Keratinocyte (primary cell): ENCODE data around the gene SHISA5.

Experiments used
- EZH2 ChIP-seq: IDR thresholded peaks from one replicate; pipeline ENCODE4 v1.6.1; 2012; ENCODE audit warnings: inconsistent platforms, mild to moderate bottlenecking, low read length, moderate library complexity
- TF ChIP-seq, protein P1 (sequence below), 3 experiments: IDR thresholded peaks in 1 of 3; conservative IDR thresholded peaks in 1 of 3; optimal IDR thresholded peaks in 1 of 3; 2 replicates in 2 of 3; 3 replicates in 1 of 3; pipeline versions ENCODE3 to v1.5.1; 2011; ENCODE audit warnings: low read length in 3 of 3, mild to moderate bottlenecking in 3 of 3, moderate library complexity in 2 of 3, control low read depth in 1 of 3, inconsistent platforms in 1 of 3; ENCODE audit not compliant: insufficient read depth in 2 of 3; ENCODE audit errors: extremely low read depth in 1 of 3

DNA sequence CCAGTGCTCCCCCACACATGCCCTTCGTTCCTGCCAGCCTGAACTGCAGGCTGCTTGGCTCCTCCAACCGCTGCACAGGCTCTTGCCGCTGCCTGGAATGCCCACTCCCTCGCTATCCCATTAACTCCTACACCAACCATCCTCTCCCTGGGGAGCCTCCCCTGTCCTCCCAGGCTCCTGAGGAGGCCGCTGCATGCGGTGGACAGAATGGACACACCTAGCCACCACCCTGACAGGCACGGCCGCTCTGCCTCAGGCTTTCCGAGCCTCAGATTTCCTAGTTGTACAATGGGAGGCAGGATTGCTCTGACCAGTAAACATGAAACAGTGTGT lies 76.4 kb downstream of the SHISA5 start:
- TF ChIP-seq, protein P1, sequence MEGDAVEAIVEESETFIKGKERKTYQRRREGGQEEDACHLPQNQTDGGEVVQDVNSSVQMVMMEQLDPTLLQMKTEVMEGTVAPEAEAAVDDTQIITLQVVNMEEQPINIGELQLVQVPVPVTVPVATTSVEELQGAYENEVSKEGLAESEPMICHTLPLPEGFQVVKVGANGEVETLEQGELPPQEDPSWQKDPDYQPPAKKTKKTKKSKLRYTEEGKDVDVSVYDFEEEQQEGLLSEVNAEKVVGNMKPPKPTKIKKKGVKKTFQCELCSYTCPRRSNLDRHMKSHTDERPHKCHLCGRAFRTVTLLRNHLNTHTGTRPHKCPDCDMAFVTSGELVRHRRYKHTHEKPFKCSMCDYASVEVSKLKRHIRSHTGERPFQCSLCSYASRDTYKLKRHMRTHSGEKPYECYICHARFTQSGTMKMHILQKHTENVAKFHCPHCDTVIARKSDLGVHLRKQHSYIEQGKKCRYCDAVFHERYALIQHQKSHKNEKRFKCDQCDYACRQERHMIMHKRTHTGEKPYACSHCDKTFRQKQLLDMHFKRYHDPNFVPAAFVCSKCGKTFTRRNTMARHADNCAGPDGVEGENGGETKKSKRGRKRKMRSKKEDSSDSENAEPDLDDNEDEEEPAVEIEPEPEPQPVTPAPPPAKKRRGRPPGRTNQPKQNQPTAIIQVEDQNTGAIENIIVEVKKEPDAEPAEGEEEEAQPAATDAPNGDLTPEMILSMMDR (optimal IDR thresholded peaks at IDR 0.05 in 1 of 3, IDR thresholded peaks at IDR 0.05 in 1 of 3, conservative IDR thresholded peaks at IDR 0.05 in 1 of 3; ENCODE audit: extremely low read depth in 1 of 3, insufficient read depth in 2 of 3, low read length in 3 of 3), result no peak
- TF ChIP-seq EZH2, result no peak
